HG03354 (cell line): ENCODE data around the gene COL1A1.

ENCODE experiments used
- ATAC-seq: cut with Tn5 transposase; IDR thresholded peaks from one replicate; pipeline ENCODE4 v1.9.1; 2021; ENCODE audit warnings: mild to moderate bottlenecking; ENCODE audit not compliant: unreplicated experiment, poor library complexity, severe bottlenecking

The COL1A1 gene

GRCh38 chr17:50201276-50201854 is at the start of gene COL1A1:
Gene COL1A1, minus strand, starts transcription at chr17:50201631. Its CDS starts 118 bp downstream, at chr17:50201513.
- no peak for ATAC-seq

GRCh38 chr17:50248255-50248654 is 46.8 kb upstream of the COL1A1 start:
- ATAC-seq = no peak

- ATAC-seq = no peak
Observed at GRCh38 chr17:50244771-50245170, 43.3 kb upstream of the COL1A1 start.

GRCh38 chr17:50241431-50241830 is 40.0 kb upstream of the COL1A1 start:
- no peak for ATAC-seq

- no peak for ATAC-seq
Observed at GRCh38 chr17:50240851-50241250, 39.4 kb upstream of the COL1A1 start.

GRCh38 chr17:50239937-50240336 is 38.5 kb upstream of the COL1A1 start:
- no peak for ATAC-seq

GRCh38 chr17:50238601-50239280 is 37.3 kb upstream of the COL1A1 start:
- no peak for ATAC-seq

GRCh38 chr17:50237901-50238300 is 36.5 kb upstream of the COL1A1 start:
- no peak for ATAC-seq

GRCh38 chr17:50234581-50234980 is 33.1 kb upstream of the COL1A1 start:
- ATAC-seq = no peak

- ATAC-seq = no peak
Observed at GRCh38 chr17:50225701-50226240, 24.3 kb upstream of the COL1A1 start.

GRCh38 chr17:50222922-50223321 is 21.5 kb upstream of the COL1A1 start:
- ATAC-seq = no peak

GRCh38 chr17:50221864-50222545 is 20.6 kb upstream of the COL1A1 start:
- no peak for ATAC-seq

GRCh38 chr17:50221266-50221863 is 19.9 kb upstream of the COL1A1 start:
- ATAC-seq = no peak

- no peak for ATAC-seq
Observed at GRCh38 chr17:50220811-50221210, 19.4 kb upstream of the COL1A1 start.

- no peak for ATAC-seq
Observed at GRCh38 chr17:50219939-50220465, 18.6 kb upstream of the COL1A1 start.

- ATAC-seq = no peak
Observed at GRCh38 chr17:50219342-50219741, 17.9 kb upstream of the COL1A1 start.

GRCh38 chr17:50218771-50219315 is 17.4 kb upstream of the COL1A1 start:
- no peak for ATAC-seq

- ATAC-seq = no peak
Observed at GRCh38 chr17:50218071-50218759, 16.8 kb upstream of the COL1A1 start.

- no peak for ATAC-seq
Observed at GRCh38 chr17:50217591-50217990, 16.2 kb upstream of the COL1A1 start.
